MM.1S (cell line): Measurements from ENCODE around the gene STAG1.
"Not testable (repeated sequence)": the region's sequence is repeated elsewhere in the genome, so short reads cannot be mapped to it uniquely, and the experiment has no call there.

Experiments
- DNase-seq: peaks from one replicate; pipeline ENCODE4 v3.0.0-alpha.2; 2015
- H2AFZ ChIP-seq: fragments of 300-600 bp; sonication (generic); 2 replicates; pipeline ENCODE4 v1.6.0; 2016; ENCODE audit warnings: antibody characterized with exemption, low read length
- H3F3A ChIP-seq: fragments of 300-600 bp; sonication (generic); 2 replicates; pipeline ENCODE4 v1.6.1; 2016; ENCODE audit warnings: mild to moderate bottlenecking, antibody characterized with exemption, low read length, moderate library complexity, mixed read lengths; ENCODE audit not compliant: insufficient read depth
- H3K27ac ChIP-seq: fragments of 300-600 bp; sonication (generic); 2 replicates; pipeline ENCODE4 v1.5.1; 2016; ENCODE audit warnings: mild to moderate bottlenecking, low read length
- H3K27me3 ChIP-seq: fragments of 300-600 bp; sonication (generic); replicated peaks from 2 replicates; pipeline ENCODE4 v1.6.0; 2016; ENCODE audit warnings: low read length; ENCODE audit not compliant: insufficient read depth
- H3K36me3 ChIP-seq: fragments of 300-600 bp; sonication (generic); replicated peaks from 2 replicates; pipeline ENCODE4 v1.6.1; 2016; ENCODE audit warnings: mild to moderate bottlenecking, low read length, mixed read lengths; ENCODE audit not compliant: insufficient read depth
- H3K4me1 ChIP-seq: fragments of 300-600 bp; sonication (generic); 2 replicates; pipeline ENCODE4 v1.6.1; 2016; ENCODE audit warnings: low read length, mixed read lengths
- H3K4me2 ChIP-seq: fragments of 300-600 bp; sonication (generic); 2 replicates; pipeline ENCODE4 v1.6.0; 2016; ENCODE audit warnings: low read depth, low read length
- H3K4me3 ChIP-seq: fragments of 300-600 bp; sonication (generic); 2 replicates; pipeline ENCODE4 v1.5.1; 2016; ENCODE audit warnings: low read length, mixed read lengths
- H3K79me2 ChIP-seq: fragments of 300-600 bp; sonication (generic); 2 replicates; pipeline ENCODE4 v1.6.1; 2016; ENCODE audit warnings: mixed run types, low read length, mixed read lengths
- H3K9ac ChIP-seq: fragments of 300-600 bp; sonication (generic); 2 replicates; pipeline ENCODE4 v1.6.1; 2016; ENCODE audit warnings: low read length, mixed read lengths
- H3K9me2 ChIP-seq: fragments of 300-600 bp; sonication (generic); replicated peaks from 2 replicates; pipeline ENCODE4 v1.6.1; 2016; ENCODE audit warnings: mild to moderate bottlenecking, low read length, mixed read lengths; ENCODE audit not compliant: insufficient read depth
- H3K9me3 ChIP-seq: fragments of 300-600 bp; sonication (generic); replicated peaks from 2 replicates; pipeline ENCODE4 v1.6.1; 2016; ENCODE audit warnings: mild to moderate bottlenecking, low read length, mixed read lengths; ENCODE audit not compliant: insufficient read depth
- H4K20me1 ChIP-seq: fragments of 300-600 bp; sonication (generic); 2 replicates; pipeline ENCODE4 v1.6.1; 2016; ENCODE audit warnings: mild to moderate bottlenecking, low read length, moderate library complexity, mixed read lengths; ENCODE audit not compliant: insufficient read depth
- CTCF ChIP-seq: fragments of 300-600 bp; sonication (generic); IDR thresholded peaks from 2 replicates; pipeline ENCODE4 v1.5.1; 2016; ENCODE audit warnings: antibody characterized with exemption, low read length, mixed read lengths
- EZH2 ChIP-seq: fragments of 300-600 bp; sonication (generic); optimal IDR thresholded peaks from 2 replicates; pipeline ENCODE3; 2017; ENCODE audit warnings: low read depth, mild to moderate bottlenecking, antibody characterized with exemption, low read length, mixed read lengths
- EZH2phosphoT487 ChIP-seq: fragments of 300-600 bp; sonication (generic); IDR thresholded peaks from 2 replicates; pipeline ENCODE4 v1.6.1; 2018; ENCODE audit warnings: antibody characterized with exemption, low read length

Gene STAG1

GRCh38 chr3:136725468-136725867 is 26.7 kb downstream of the STAG1 start:
- Histone ChIP-seq H4K20me1 (peaks cover 47% of the 10 kb centered on the region), H3F3A (no peaks in the 10 kb centered on the region), H3K4me3 (no peak overlapping the region), H3K9me2 (no peaks in the 10 kb centered on the region), H2AFZ (no peak overlapping the region), H3K4me1 (peaks cover 12% of the 10 kb centered on the region), H3K27ac (no peak overlapping the region), H3K9me3 (no peaks in the 10 kb centered on the region), H3K79me2 (peaks cover 83% of the 10 kb centered on the region), H3K27me3 (no peaks in the 10 kb centered on the region), H3K4me2 (no peak overlapping the region), H3K9ac (no peak overlapping the region), H3K36me3 (no peaks in the 10 kb centered on the region)
- TF ChIP-seq EZH2phosphoT487: no peak
- TF ChIP-seq EZH2: no peak
- TF ChIP-seq CTCF: no peak
- no peak for DNase-seq

- H3K27ac ChIP-seq, H3K9me2 ChIP-seq, H3K4me2 ChIP-seq, H3K36me3 ChIP-seq, H3K4me3 ChIP-seq, H3F3A ChIP-seq, H3K27me3 ChIP-seq, H3K9ac ChIP-seq, DNase-seq, H3K9me3 ChIP-seq, H2AFZ ChIP-seq: not testable (repeated sequence)
- Histone ChIP-seq H3K79me2 (peaks cover 82% of the 10 kb centered on the region), H4K20me1 (peaks cover 30% of the 10 kb centered on the region; the same call in 1 of the 2 replicates), H3K4me1 (peaks cover 12% of the 10 kb centered on the region)
Observed at GRCh38 chr3:136722916-136723315, 29.3 kb downstream of the STAG1 start.

- peaks cover 25% of the 10 kb centered on the region; the same call in 1 of the 2 replicates for H4K20me1 ChIP-seq
- H3K9ac ChIP-seq, H3K36me3 ChIP-seq, H3K9me2 ChIP-seq, H3K27me3 ChIP-seq, H3K9me3 ChIP-seq, DNase-seq, H3F3A ChIP-seq, H2AFZ ChIP-seq, H3K4me3 ChIP-seq, H3K4me2 ChIP-seq, H3K27ac ChIP-seq: not testable (repeated sequence)
- H3K4me1 ChIP-seq: peaks cover 12% of the 10 kb centered on the region
- H3K79me2 ChIP-seq: peaks cover 82% of the 10 kb centered on the region
Observed at GRCh38 chr3:136722399-136722798, 29.8 kb downstream of the STAG1 start.

- Histone ChIP-seq H3K9me3 (no peaks in the 10 kb centered on the region), H3K9me2 (no peaks in the 10 kb centered on the region), H3K9ac (no peak overlapping the region), H3K27me3 (no peaks in the 10 kb centered on the region), H3K27ac (no peak overlapping the region), H2AFZ (no peak overlapping the region), H3K79me2 (peaks cover 82% of the 10 kb centered on the region), H3F3A (no peaks in the 10 kb centered on the region), H4K20me1 (peaks cover 4% of the 10 kb centered on the region; the same call in 1 of the 2 replicates), H3K4me3 (no peak overlapping the region), H3K4me1 (no peaks in the 10 kb centered on the region), H3K36me3 (no peaks in the 10 kb centered on the region), H3K4me2 (no peak overlapping the region)
- no peak for TF ChIP-seq EZH2phosphoT487
- no peak for TF ChIP-seq CTCF
- TF ChIP-seq EZH2: no peak
- DNase-seq: no peak
Observed at GRCh38 chr3:136720091-136720490, 32.1 kb downstream of the STAG1 start.
